ENCODE data around the gene PLEKHH3.

- TF ChIP-seq CTCF (IDR thresholded peaks at IDR 0.05; ENCODE audit: low read depth, low read length) (no peak), EZH2phosphoT487 (IDR thresholded peaks at IDR 0.05; ENCODE audit: low read depth) (no peak)
These were observed 4.8 kb downstream of the PLEKHH3 start for GRCh38 chr17:42672038-42672437.
